ENCODE data around the gene PNMT. TPM values are rescaled to one million over a fixed set of nuclear protein-coding genes. Genes with fewer than 3 reads are reported as not detected.
A peak's percentile ranks its signal among the peaks of the same experiment; 100 is the strongest.

PNMT gene
- polyA plus RNA-seq, 1 experiment: not detected

- H3K27me3 ChIP-seq (ENCODE audit: control insufficient read depth, insufficient read depth, low read length): peaks cover 44% of the 10 kb centered on the region
- CTCF ChIA-PET: interaction anchor here (0.5 to 7.8 kb wide), 29 partner anchors 11 to 357 kb away, joined by 3 to 227 read pairs (median 7); partner anchors contain the start of genes MIEN1 and PNMT
- H3K27ac ChIP-seq (ENCODE audit: low read depth, low read length): no peak overlapping the region
- POLR2A ChIA-PET: interaction anchor here (1.0 to 1.3 kb wide), 2 partner anchors 15 to 77 kb away, joined by 3 to 6 read pairs; partner anchors contain the start of gene ERBB2
- no peak overlapping the region for H3K4me3 ChIP-seq (ENCODE audit: low read depth, low read length)
- no peaks in the 10 kb centered on the region for H3K9me3 ChIP-seq (ENCODE audit: control insufficient read depth, insufficient read depth, low read length)
- no peak for TF ChIP-seq CTCF (IDR thresholded peaks at IDR 0.05; ENCODE audit: low read depth, low read length)
- no peak for DNase-seq (ENCODE audit: low read depth, low spot score)
Measured at GRCh38 chr17:39622380-39623006, 45.8 kb upstream of the PNMT start.

GRCh38 chr17:39623356-39623950, 44.8 kb upstream of the PNMT start:
- peaks cover 53% of the 10 kb centered on the region for H3K27me3 ChIP-seq (ENCODE audit: control insufficient read depth, insufficient read depth, low read length)

GRCh38 chr17:39624313-39624712, 43.9 kb upstream of the PNMT start:
- Histone ChIP-seq H3K4me3 (ENCODE audit: low read depth, low read length) (no peak overlapping the region), H3K27me3 (ENCODE audit: control insufficient read depth, insufficient read depth, low read length) (peaks cover 57% of the 10 kb centered on the region), H3K27ac (ENCODE audit: low read depth, low read length) (no peak overlapping the region), H3K9me3 (ENCODE audit: control insufficient read depth, insufficient read depth, low read length) (no peaks in the 10 kb centered on the region)
- TF ChIP-seq CTCF (IDR thresholded peaks at IDR 0.05; ENCODE audit: low read depth, low read length): no peak
- no peak for DNase-seq (ENCODE audit: low read depth, low spot score)
- POLR2A ChIA-PET: no interaction called here
- CTCF ChIA-PET: interaction anchor here (1.6 to 7.8 kb wide), 5 partner anchors 9 to 96 kb away, joined by 8 to 227 read pairs (median 92); partner anchors contain the start of gene PNMT

More at GRCh38 chr17:39623356-39623950, 44.8 kb upstream of the PNMT start:
- CTCF ChIA-PET: interaction anchor here (0.6 to 7.8 kb wide), 35 partner anchors 8 to 417 kb away, joined by 3 to 227 read pairs (median 4); partner anchors contain the start of genes PGAP3, PNMT, PSMD3 and STARD3
- H3K4me3 ChIP-seq (ENCODE audit: low read depth, low read length): no peak overlapping the region
- DNase-seq (ENCODE audit: low read depth, low spot score): no peak
- POLR2A ChIA-PET: no interaction called here
- H3K27ac ChIP-seq (ENCODE audit: low read depth, low read length): no peak overlapping the region
- TF ChIP-seq CTCF (IDR thresholded peaks at IDR 0.05; ENCODE audit: low read depth, low read length): peak; percentile 92
- H3K9me3 ChIP-seq (ENCODE audit: control insufficient read depth, insufficient read depth, low read length): no peaks in the 10 kb centered on the region

DNA sequence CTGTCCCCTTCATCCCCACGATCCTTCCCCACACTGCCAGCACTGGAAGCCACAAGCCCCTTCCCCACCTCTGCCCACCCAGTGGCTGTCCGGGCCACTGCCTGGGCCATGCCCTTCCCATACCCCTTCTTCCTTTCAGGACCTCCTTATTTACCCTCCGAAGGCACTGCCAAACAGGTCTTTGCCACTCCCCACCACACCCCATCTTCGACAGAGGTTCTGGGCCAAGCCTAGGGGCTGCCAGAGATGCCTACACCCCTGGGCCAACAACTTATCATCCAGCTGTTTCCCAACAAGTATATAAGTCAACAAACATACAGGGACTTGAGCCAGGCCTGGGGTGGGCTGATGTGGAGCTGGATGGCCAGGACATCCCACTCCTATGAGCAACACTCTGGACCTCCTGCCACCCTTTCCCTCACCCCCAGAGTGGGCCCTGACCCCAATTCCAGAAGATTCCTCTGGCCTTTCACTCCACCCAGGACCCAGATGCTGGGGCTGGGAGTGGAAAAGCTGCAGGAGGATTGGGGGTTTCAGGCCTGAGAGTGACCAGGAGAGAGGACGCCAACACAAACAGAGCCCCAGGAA, 43.0 kb upstream of the PNMT start:
- H3K4me3 ChIP-seq (ENCODE audit: low read depth, low read length): no peak overlapping the region
- peaks cover 63% of the 10 kb centered on the region for H3K27me3 ChIP-seq (ENCODE audit: control insufficient read depth, insufficient read depth, low read length)
- CTCF ChIA-PET: interaction anchor here (4.8 to 7.8 kb wide), 4 partner anchors 8 to 76 kb away, joined by 62 to 227 read pairs (median 103); partner anchors contain the start of gene PNMT
- H3K9me3 ChIP-seq (ENCODE audit: control insufficient read depth, insufficient read depth, low read length): no peaks in the 10 kb centered on the region
- DNase-seq (ENCODE audit: low read depth, low spot score): no peak
- POLR2A ChIA-PET: interaction anchor here (0.6 kb wide), 1 partner anchor 24 kb away, joined by 3 read pairs; no protein-coding TSS in a partner anchor
- no peak overlapping the region for H3K27ac ChIP-seq (ENCODE audit: low read depth, low read length)
- no peak for TF ChIP-seq CTCF (IDR thresholded peaks at IDR 0.05; ENCODE audit: low read depth, low read length)

Data from AG04450 (cell line).